Subcutaneous preadipocyte (primary cell): Measurements from ENCODE around the gene TANK. TPM values are rescaled to one million over a fixed set of nuclear protein-coding genes. Genes with fewer than 3 reads are reported as not detected.

Source experiments
- total RNA-seq: library from RNA; depleted of rRNA; stranded (reverse); fragments of >200 nt; gene quantifications from 2 replicates; pipeline ENCODE4 v1.2.3, GENCODE V29; 2012

Gene TANK, protein sequence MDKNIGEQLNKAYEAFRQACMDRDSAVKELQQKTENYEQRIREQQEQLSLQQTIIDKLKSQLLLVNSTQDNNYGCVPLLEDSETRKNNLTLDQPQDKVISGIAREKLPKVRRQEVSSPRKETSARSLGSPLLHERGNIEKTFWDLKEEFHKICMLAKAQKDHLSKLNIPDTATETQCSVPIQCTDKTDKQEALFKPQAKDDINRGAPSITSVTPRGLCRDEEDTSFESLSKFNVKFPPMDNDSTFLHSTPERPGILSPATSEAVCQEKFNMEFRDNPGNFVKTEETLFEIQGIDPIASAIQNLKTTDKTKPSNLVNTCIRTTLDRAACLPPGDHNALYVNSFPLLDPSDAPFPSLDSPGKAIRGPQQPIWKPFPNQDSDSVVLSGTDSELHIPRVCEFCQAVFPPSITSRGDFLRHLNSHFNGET
- total RNA-seq = 81.2 and 85.8 TPM in 2 replicates

DNA sequence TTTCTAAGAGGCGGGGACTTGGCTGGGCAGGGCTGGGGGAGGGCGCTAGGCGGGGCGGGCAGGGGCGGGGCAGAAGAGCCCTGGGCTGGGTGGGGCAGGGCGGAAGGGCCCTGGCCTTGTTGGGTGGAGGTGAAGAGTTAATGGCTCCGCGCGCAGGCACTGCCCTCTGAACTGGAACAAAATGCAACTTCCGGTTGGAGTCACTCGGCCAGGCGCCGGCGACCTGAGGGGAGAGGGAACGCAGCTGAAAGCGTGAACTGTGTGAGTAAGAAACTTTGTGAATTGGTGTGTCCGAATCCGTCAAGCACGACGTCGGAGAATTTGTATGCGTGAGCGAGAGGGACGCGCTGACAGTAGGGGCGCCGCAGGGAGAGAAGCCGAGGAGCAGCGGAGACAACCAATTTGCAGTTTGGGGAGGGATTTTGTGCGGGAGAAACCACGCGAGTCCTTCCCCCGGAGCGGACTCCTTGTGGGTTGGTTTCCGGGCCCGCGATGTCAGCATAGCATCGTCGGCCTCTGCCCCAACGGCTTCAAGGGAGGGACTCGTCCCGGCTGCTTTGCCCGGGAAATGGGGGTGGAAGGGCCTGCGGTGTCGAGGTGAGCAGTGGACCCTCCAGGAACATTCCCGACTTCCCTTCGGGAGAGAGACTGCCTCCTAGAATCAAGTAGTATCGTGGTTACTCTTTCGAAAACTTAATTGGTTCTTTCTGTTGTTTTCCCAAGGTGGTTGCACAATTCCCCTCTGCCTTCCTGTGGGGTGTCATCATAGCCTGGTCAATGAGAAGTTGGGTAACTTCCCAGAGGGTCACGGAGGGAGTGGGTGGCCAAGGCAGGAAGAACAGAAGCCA lies at the start of gene TANK:
TSS of gene TANK (plus strand) at position 203 of the 848 bp plus-strand sequence. CDS start 19,235 bp downstream, outside the sequence.

Other genes starting within 250 kb of the TANK start
- gene PSMD14, start 148.0 kb downstream of the TANK start, total RNA-seq = 91.5 and 100 TPM in 2 replicates